GM12878 (cell line): ENCODE results near the gene POLN. TPM values are rescaled to one million over a fixed set of nuclear protein-coding genes. Genes with fewer than 3 reads are reported as not detected.

Experiments used
- ATAC-seq: fragments of 200-7000 bp; cut with Tn5 transposase; 3 replicates; pipeline ENCODE4 v1.9.1; 2020; ENCODE audit warnings: mild to moderate bottlenecking, moderate library complexity
- BruUV-seq: library from RNA; stranded (reverse); fragments of 400-500 nt; replicated peaks from 2 replicates; lab custom pipeline; 2021; lab: Mats Ljungman, UMichigan
- CTCF ChIA-PET: fragments of 300-600 bp; sonication (Branson Sonifier 250); formaldehyde crosslinking; extraction: SDS; loops from one replicate; lab custom pipeline; 2021; ENCODE audit warnings: inconsistent platforms; lab: Yijun Ruan, JAX
- POLR2A ChIA-PET: fragments of 350-600 bp; formaldehyde crosslinking; extraction: SDS; loops from one replicate; lab custom pipeline; 2021; ENCODE audit warnings: inconsistent platforms; lab: Charles Lee
- RAD21 ChIA-PET: fragments of 300-600 bp; sonication (Branson Sonifier 250); formaldehyde crosslinking; loops from one replicate; lab custom pipeline; 2023; ENCODE audit warnings: antibody characterized with exemption; ENCODE audit not compliant: unreplicated experiment; lab: Charles Lee
- SMC1A ChIA-PET: fragments of 300-600 bp; sonication (Branson Sonifier 250); formaldehyde crosslinking; loops from one replicate; lab custom pipeline; 2023; ENCODE audit not compliant: unreplicated experiment, uncharacterized antibody; lab: Charles Lee
- DNase-seq: peaks from one replicate; pipeline ENCODE4 v3.0.0-alpha.2; 2011; ENCODE audit warnings: low read depth, low spot score
- FAIRE-seq: peaks from 3 replicates; lab custom pipeline; 2011; peaks lifted over from hg19 to GRCh38; lab: Jason Lieb, UNC
- H2AFZ ChIP-seq: 2 replicates; pipeline ENCODE4 v1.6.0; 2011; ENCODE audit warnings: low read depth, low read length, control low read depth; ENCODE audit not compliant: control insufficient read depth
- H3K27ac ChIP-seq: 2 replicates; pipeline ENCODE4 v1.5.1; 2011; ENCODE audit warnings: control low read depth; ENCODE audit not compliant: control insufficient read depth, insufficient read depth
- H3K27me3 ChIP-seq, 2 experiments: replicated peaks in 1 of 2; 2 replicates each; pipeline versions ENCODE4 v1.6.0 to v1.6.1; 2011; ENCODE audit warnings: low read length in 1 of 2; ENCODE audit not compliant: control insufficient read depth in 2 of 2, insufficient read depth in 2 of 2
- H3K36me3 ChIP-seq, 2 experiments: 2 replicates each; pipeline ENCODE4 v1.5.1; 2011; ENCODE audit warnings: low read length in 1 of 2; ENCODE audit not compliant: control insufficient read depth in 2 of 2, insufficient read depth in 2 of 2
- H3K4me1 ChIP-seq: 2 replicates; pipeline ENCODE4 v1.6.1; 2011; ENCODE audit warnings: mild to moderate bottlenecking, low read length, moderate library complexity, mixed read lengths; ENCODE audit not compliant: control insufficient read depth, insufficient read depth
- H3K4me2 ChIP-seq: 2 replicates; pipeline ENCODE4 v1.6.0; 2011; ENCODE audit warnings: control low read depth; ENCODE audit not compliant: control insufficient read depth, insufficient read depth
- H3K4me3 ChIP-seq: fragments of 200-600 bp; sonication (generic); 2 replicates; pipeline ENCODE4 v1.5.1; 2016
- H3K79me2 ChIP-seq: 2 replicates; pipeline ENCODE4 v1.6.0; 2011; ENCODE audit warnings: low read length; ENCODE audit not compliant: control insufficient read depth, insufficient read depth
- H3K9ac ChIP-seq: 2 replicates; pipeline ENCODE4 v1.8.0; 2011; ENCODE audit warnings: low read length, control low read depth, mixed read lengths; ENCODE audit not compliant: control insufficient read depth, insufficient read depth
- H3K9me3 ChIP-seq: replicated peaks from 3 replicates; pipeline ENCODE4 v1.5.1; 2011; ENCODE audit warnings: mild to moderate bottlenecking, low read length; ENCODE audit not compliant: control insufficient read depth, insufficient read depth
- H4K20me1 ChIP-seq: 2 replicates; pipeline ENCODE4 v1.6.0; 2011; ENCODE audit not compliant: control insufficient read depth, insufficient read depth
- IKZF1 ChIP-seq: fragments of 450-650 bp; conservative IDR thresholded peaks from 2 replicates; pipeline ENCODE4 v1.6.1; 2017; ENCODE audit warnings: antibody characterized with exemption, mild to moderate bottlenecking
- LARP7 ChIP-seq: fragments of 450-650 bp; IDR thresholded peaks from 2 replicates; pipeline ENCODE4 v1.6.1; 2017; ENCODE audit warnings: mild to moderate bottlenecking
- PAX5 ChIP-seq: IDR thresholded peaks from 2 replicates; pipeline ENCODE4 v1.6.1; 2011; ENCODE audit warnings: low read depth, low read length, borderline replicate concordance
- PKNOX1 ChIP-seq: fragments of 450-650 bp; IDR thresholded peaks from 2 replicates; pipeline ENCODE4 v1.6.1; 2016; ENCODE audit warnings: mild to moderate bottlenecking
- SP1 ChIP-seq: IDR thresholded peaks from one replicate; pipeline ENCODE4 v1.6.1; 2011; ENCODE audit warnings: low read depth, low read length
- SPI1 ChIP-seq: IDR thresholded peaks from 2 replicates; pipeline ENCODE4 v1.6.1; 2011; ENCODE audit warnings: low read depth, mild to moderate bottlenecking, low read length, moderate library complexity, borderline replicate concordance; ENCODE audit not compliant: insufficient read depth
- SUPT20H ChIP-seq: IDR thresholded peaks from 2 replicates; pipeline ENCODE4 v1.6.1; 2011; ENCODE audit warnings: low read depth, mild to moderate bottlenecking, low read length, moderate library complexity, borderline replicate concordance; ENCODE audit not compliant: control insufficient read depth
- SUZ12 ChIP-seq: fragments of 200-600 bp; sonication (generic); IDR thresholded peaks from one replicate; pipeline ENCODE4 v1.6.1; 2018; ENCODE audit warnings: antibody characterized with exemption, mild to moderate bottlenecking; ENCODE audit not compliant: unreplicated experiment
- ZNF207 ChIP-seq: fragments of 450-650 bp; IDR thresholded peaks from 2 replicates; pipeline ENCODE4 v1.6.1; 2014; ENCODE audit warnings: antibody characterized with exemption, mild to moderate bottlenecking, borderline replicate concordance
- ZNF217 ChIP-seq: fragments of 450-650 bp; IDR thresholded peaks from 2 replicates; pipeline ENCODE4 v1.6.1; 2017; ENCODE audit warnings: antibody characterized with exemption, mild to moderate bottlenecking
- WGBS: methylation state at CpG from one replicate; pipeline ENCODE4 v1.1.6; 2016; ENCODE audit warnings: low lambda C conversion rate; ENCODE audit not compliant: insufficient replicate concordance, insufficient coverage; ENCODE audit errors: missing lambda C conversion rate; 5-methylcytosine and 5-hydroxymethylcytosine counted together
- in situ Hi-C: fragments of 300-500 bp; cut with MboI; formaldehyde crosslinking; loops from 9 replicates; pipeline ENCODE4 v1.14.3; 2018; ENCODE audit warnings: mixed read lengths
- intact Hi-C: fragments of 100-400 bp; cut with micrococcal nuclease; formaldehyde crosslinking; loops from one replicate; pipeline ENCODE4 v1.14.2; 2022; ENCODE audit not compliant: unreplicated experiment
- polyA plus RNA-seq, 11 experiments: library from polyadenylated mRNA; depleted of rRNA in 4 of 11; unstranded in 6 of 11; stranded (reverse) in 5 of 11; fragments of >200 nt; fragmentation: Nextera tagmentation in 4 of 11; fragmentation: Illumina TruSeq in 1 of 11; extraction: Ambion mirVana in 4 of 11; extraction: Trizol in 1 of 11; gene quantifications; 1 replicate in 1 of 11; 2 replicates in 10 of 11; pipeline versions ENCODE4 v1.2.1 to v1.2.3, GENCODE V29; 2011 to 2016; ENCODE audit warnings: inconsistent platforms in 2 of 11, missing spikeins in 2 of 11, low read depth in 1 of 11
- total RNA-seq, 4 experiments: library from RNA; depleted of rRNA in 3 of 4; stranded (reverse); fragments of >200 nt in 3 of 4; fragmentation: Illumina TruSeq in 1 of 4; extraction: Trizol in 1 of 4; gene quantifications; 2 replicates each; pipeline versions ENCODE4 v1.2.1 to v1.2.3, GENCODE V29; 2013 to 2021
- TF ChIP-seq, protein P1 (sequence below): IDR thresholded peaks from 2 replicates; pipeline ENCODE4 v1.6.1; 2012; ENCODE audit warnings: low read length, inconsistent platforms

Gene POLN
- total and polyA plus RNA-seq, 10 of the 15 experiments (the other 5 are each of a cell fraction or from before 2014, with no cell fraction given): 0.09 to 2.0 (median 0.95) TPM; not detected in 1

GRCh38 chr4:2289311-2289954 is 47.5 kb upstream of the POLN start (continued):
- TF ChIP-seq IKZF1 (no peak), SUPT20H (no peak), SUZ12 (no peak), ZNF217 (no peak), PKNOX1 (no peak), SPI1 (no peak)
- TF ChIP-seq, protein P1, sequence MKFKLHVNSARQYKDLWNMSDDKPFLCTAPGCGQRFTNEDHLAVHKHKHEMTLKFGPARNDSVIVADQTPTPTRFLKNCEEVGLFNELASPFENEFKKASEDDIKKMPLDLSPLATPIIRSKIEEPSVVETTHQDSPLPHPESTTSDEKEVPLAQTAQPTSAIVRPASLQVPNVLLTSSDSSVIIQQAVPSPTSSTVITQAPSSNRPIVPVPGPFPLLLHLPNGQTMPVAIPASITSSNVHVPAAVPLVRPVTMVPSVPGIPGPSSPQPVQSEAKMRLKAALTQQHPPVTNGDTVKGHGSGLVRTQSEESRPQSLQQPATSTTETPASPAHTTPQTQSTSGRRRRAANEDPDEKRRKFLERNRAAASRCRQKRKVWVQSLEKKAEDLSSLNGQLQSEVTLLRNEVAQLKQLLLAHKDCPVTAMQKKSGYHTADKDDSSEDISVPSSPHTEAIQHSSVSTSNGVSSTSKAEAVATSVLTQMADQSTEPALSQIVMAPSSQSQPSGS: no peak

DNA sequence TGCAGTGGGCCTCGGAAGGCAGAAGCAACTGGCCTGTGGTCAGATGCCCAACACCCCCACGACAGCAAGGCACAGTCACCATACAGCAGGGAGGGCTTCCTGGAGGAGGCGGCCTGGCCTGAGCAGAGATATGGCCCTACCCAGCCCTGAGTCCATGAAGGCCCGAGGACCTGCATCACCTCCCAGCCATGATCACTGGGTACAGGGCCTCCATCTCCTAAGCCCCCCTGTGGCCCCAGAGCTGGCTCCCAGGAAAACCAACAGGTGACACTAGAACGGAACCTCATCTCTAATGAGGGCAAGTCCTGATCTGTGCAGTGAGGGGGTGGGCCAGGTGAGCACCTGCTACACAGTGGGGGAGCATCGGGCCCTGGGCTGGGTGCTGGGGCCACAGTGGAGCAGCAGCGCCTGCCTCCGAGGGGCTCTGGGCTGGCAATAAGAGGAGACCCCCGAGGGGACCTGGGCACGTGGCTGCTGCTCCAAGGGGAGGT is 46.2 kb upstream of the POLN start:
- FAIRE-seq: no peak
- TF ChIP-seq ZNF207 (no peak), PAX5 (no peak), LARP7 (no peak), SP1 (no peak)
- TF ChIP-seq, all 136 proteins: peak for 0
- BruUV-seq: no TSS peak
- no peaks in the 10 kb centered on the region for H3K36me3 ChIP-seq
- DNase-seq (no peak), ATAC-seq (no peak)
- intact Hi-C loops (no loop called here), in situ Hi-C loops (no loop called here)
- H3K4me1 ChIP-seq: peaks cover 8% of the 10 kb centered on the region; the same call in 1 of the 2 replicates
- RAD21 ChIA-PET: no interaction called here
- no peak overlapping the region for H3K9ac ChIP-seq
- peaks cover 0 to 1% of the 10 kb centered on the region in 2 experiments; a peak in 2 of 4 replicates for H3K27me3 ChIP-seq
- H4K20me1 ChIP-seq: no peaks in the 10 kb centered on the region
- CTCF ChIA-PET: no interaction called here
- 47% methylated on average over 10 of the region's 10 CpGs for WGBS
- POLR2A ChIA-PET: no interaction called here
- SMC1A ChIA-PET: no interaction called here
- no peak overlapping the region for H2AFZ ChIP-seq
- no peak overlapping the region for H3K4me3 ChIP-seq
- no peaks in the 10 kb centered on the region for H3K79me2 ChIP-seq
- H3K4me2 ChIP-seq: no peak overlapping the region
- H3K9me3 ChIP-seq: no peaks in the 10 kb centered on the region
- no peak overlapping the region for H3K27ac ChIP-seq
